NCI-H146 treated with DMSO at 0.1 percent for 48 hours (cell line): ENCODE measurements around the gene GPRIN3.
"Not testable (repeated sequence)": the region's sequence is repeated elsewhere in the genome, so short reads cannot be mapped to it uniquely, and the experiment has no call there.

Source experiments
- DNase-seq: peaks from one replicate; lab custom pipeline; 2025; ENCODE audit not compliant: unreplicated experiment; lab: John Stamatoyannopoulos, UW

GPRIN3 gene

DNA sequence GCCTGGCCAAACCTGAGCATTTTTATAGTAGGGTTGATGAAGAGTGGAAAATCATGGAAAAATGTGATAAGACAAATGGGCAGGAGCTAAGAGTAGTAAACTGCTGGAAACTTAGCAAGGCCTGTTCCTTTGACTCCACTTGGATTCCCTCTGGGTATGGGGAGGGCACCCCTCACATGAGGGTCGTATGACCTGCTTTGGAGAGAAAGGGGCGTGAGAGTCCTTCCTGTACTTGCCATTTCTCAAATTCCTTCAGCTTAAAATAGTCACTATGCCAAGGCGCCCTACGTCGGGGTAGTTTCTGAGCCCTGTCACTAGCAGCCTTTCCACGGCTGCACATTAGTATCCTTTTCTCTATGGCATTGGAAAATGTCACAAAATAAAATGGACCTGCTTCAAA lies 49.1 kb downstream of the GPRIN3 start:
- no peak for DNase-seq

DNA sequence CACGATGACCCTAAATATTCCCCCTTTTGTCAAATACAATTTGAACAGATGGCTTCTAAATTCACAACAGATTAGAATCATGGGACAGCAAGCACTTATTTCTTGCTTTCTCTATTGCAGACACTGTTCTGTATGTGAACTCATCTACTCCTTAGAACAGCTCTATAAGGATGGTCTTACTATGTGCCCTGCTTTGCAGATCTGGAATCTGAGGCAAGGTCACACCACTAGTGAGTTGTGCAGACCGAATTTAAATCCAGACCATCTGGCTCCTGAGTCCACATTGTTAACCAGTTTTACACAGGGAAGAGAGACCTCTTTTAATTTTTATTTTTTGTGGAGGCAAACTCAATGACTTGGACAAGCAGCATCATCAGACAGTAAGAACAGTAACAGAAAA lies 50.2 kb downstream of the GPRIN3 start:
- DNase-seq, result no peak

GRCh38 chr4:89256203-89256800 lies 51.3 kb downstream of the GPRIN3 start:
- DNase-seq, result peak; percentile 3

GRCh38 chr4:89254847-89255246 lies 52.8 kb downstream of the GPRIN3 start:
- DNase-seq, result peak; percentile 2

- not testable (repeated sequence) for DNase-seq
Measured at GRCh38 chr4:89254347-89254746, 53.3 kb downstream of the GPRIN3 start.

DNA sequence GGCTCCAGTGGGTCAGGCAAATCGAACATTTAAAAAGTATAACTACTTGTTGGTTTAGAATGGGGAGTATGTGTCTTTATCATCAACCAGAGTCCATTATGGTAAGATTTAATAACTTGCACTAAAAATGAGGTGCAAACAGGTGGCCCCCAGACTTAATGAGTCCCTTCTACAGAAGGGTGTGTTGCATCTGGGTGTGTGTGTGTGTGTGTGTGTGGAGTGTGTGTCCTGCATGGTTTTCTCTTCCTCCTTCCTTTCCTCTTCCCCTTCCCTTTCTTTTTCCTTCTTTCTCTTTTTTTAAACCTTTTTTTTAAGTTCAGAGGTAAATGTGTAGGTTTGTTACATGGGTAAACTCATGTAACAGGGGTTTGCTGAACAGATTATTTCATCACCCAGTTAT lies 53.7 kb downstream of the GPRIN3 start:
- DNase-seq, result no peak

DNA sequence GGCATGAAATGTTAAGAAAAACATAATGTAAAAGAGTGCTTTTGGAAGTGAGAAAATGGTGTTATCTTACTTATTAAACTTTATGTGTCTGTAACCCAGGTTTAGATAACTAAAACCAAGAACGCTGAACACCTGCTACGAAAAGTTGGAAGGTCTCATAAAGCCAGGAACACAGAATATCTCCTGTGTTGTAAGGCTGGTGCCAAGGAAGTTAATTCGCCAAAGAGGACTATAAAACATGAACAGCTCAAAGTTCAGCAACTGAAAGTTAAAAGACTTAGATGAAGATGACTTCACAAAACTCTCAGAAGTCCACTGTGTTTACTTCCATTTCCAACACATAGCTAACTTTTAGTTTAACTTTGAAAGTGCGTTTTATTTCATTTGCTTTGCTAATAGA lies 54.3 kb downstream of the GPRIN3 start:
- no peak for DNase-seq

GRCh38 chr4:89251396-89251795 lies 56.2 kb downstream of the GPRIN3 start:
- DNase-seq, result no peak

GRCh38 chr4:89249716-89250361 lies 57.8 kb downstream of the GPRIN3 start:
- peak; percentile 5 for DNase-seq

- no peak for DNase-seq
Measured at GRCh38 chr4:89249313-89249712, 58.3 kb downstream of the GPRIN3 start.

DNA sequence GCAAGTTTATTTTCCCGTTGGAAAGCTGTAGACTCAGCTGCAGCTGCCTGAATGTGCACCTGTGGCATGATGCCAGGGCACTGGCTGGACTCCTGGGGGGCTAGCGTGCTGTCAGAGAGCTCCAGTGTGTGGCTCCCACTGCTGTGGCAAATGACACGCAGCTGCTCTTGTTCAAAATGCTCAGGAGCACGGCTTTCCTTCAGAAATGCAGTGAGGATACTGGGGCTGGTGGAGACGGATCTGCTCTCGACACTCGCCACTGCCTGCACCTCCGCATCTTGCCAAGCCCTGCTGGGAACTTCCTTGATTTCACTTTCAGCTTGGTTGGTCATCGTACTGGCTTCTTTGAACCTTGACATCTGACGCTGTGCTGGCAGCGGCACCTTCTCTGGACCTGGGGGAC lies 58.7 kb downstream of the GPRIN3 start:
- peak; percentile 51 for DNase-seq

- DNase-seq, result no peak
Measured at GRCh38 chr4:89247951-89248350, 59.6 kb downstream of the GPRIN3 start.

GRCh38 chr4:89245459-89245858 lies 62.1 kb downstream of the GPRIN3 start:
- DNase-seq, result peak; percentile 5

DNA sequence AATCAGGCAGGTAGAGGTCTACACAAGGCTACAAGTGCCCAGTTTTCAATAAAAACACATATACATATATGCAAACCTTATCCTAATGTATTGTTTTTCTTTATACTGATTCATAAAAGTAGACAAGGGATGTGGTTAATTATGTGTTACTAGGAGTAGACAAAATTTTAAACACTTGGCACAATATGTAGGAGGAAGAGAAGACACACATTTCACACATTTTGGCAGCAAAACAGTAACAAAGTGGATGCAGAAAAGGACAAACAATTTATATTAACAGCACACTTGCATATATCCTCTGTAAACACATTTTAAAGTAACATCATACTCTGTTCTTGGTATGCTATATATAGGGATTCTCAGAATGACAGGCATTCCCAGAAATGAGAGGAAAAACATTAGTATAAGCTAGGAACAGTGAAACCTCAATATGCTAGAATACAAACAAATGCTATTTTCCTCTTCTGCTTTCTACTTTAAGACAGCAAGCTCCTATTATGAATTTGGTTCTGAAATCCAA lies 63.8 kb downstream of the GPRIN3 start:
- no peak for DNase-seq

DNA sequence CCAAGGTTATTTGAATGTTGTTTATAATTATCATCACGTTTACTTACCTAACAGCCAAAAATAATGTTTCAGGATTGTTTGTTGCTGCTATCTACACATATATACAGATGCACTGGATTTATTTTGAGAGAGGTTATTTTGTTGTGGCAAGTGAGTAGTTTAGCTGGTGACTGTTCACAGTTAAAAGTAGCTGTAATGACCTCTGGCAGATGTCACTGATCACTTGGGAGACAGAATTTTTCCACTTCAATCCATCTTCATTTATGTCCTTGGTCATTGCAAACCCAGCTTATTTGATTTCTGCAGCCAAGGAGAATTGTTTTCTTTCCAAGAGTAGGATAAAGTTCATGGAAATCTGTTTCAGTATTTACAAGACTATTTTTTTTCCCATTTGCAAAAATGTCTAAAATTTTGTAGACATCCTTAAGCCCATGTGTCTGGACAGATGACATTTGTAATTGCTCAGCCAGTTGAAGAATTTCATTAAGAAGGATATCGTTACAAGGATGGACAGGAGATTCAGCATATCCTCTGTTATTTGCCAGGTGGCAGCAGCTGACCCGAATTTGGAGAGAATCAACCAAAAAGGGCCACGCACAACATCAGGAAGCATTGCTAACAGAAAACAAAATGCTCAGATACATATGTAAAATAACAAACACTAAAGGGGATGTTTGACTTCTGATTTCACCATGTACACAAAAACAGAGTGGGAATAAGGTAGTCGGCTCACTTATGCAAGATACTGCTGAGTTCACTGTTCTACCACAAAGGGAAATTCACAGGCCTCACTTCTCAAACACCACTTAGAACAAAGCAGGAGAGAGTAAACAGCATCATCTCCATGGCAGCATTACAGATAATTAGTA lies 64.5 kb downstream of the GPRIN3 start:
- DNase-seq, result peak; percentile 15

DNA sequence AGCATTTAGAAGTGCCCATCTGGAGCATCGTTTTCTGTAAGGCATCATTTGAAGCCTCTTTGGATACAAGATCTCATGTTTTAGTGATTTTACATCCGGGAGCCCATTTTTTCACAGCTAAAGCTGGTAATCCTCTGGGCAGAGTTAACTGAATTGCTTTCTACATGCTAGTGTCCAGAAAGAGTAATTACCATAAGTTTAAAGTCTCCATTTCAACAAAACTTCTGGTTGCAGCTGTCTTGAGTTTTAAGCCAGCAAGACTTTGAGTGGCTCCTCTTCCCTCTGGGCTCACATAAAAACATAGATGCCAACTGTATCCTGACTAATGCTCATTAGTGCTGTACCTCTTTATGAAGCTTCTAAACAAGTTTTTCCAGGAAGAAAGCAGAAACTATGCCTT lies 65.4 kb downstream of the GPRIN3 start:
- DNase-seq, result no peak

DNA sequence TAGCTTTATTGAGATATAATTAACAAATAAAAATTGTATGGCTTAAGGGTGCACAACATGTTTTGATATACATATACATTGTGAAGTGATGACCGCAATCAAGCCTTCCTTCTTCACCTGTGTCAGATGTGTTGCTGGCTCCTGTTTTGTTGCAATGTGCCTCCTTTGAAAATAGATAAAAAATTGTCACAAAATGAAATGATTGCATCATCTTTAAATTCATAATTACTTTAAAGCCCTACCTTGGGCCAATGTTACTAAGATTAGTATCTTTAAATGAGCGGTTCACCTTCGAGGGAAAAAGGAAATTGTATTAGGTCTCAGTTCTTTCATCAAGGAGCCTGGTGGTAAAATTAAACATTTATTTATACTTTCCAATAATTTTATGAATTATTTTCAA lies 77.3 kb downstream of the GPRIN3 start:
- DNase-seq, result no peak

DNA sequence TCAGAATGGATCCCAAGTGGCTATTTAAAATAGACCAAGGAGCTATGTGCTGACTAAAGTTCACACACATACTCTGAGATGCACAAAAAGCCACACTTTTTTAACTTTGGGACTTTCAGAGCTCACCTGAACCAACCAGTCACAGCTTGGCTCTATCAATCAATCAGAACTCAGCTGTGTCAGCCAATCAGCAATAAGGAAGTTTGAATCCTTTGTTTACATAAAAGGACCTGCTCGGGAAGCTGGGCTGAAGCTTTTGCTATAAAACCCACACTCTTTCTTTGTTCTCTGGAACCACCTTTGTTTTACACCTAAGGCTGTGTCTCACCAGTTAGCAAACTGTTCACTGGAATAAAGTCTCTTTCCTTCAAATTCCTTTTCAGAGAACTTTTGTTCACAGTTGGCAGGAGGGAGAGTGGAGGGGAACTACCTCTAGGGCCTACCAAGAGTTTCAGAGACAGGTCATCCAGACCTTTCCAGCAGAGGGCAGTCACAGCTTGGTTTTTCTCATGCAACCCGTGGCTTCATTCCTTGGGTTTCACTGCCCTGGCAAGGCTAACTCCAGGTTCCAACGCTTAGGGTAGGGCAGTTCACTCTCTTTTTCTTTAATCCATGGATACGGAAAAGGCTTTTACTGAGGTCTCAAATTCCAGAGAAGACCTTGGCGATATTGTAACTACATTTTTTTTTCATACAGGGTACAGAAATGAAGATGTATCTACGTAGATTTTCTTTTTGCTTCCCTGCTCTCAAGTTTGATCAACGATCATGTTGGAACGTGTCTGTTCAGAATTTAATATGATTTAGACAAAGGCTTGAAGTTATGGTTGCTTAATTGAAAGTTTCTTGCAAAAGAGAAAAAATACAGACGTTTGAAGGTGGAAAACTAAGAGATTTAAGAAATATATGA lies 80.7 kb downstream of the GPRIN3 start:
- DNase-seq, result peak; percentile 44

DNA sequence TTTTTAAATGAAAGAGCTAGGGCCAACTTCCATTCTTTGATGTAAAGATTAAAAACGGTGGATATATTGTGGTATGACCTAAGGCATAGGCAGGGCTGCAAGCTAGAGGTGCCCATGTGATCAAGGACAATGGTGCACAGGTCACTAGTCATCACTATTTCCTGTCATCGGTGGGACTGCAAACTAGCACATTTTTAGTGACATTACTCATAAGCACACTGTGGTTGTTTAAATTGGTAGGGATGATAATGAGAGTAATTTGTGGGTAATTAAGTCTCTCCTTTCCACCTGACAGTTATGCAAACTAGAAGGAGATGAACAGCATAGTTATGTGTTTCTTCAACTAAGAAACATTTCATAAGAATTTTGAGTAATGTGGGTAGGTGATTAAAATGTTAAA lies 85.4 kb downstream of the GPRIN3 start:
- peak; percentile 18 for DNase-seq

GRCh38 chr4:89221167-89221867 lies 86.3 kb downstream of the GPRIN3 start:
- DNase-seq, result no peak
